ENCODE results near the gene ATOSA. TPM values are rescaled to one million over a fixed set of nuclear protein-coding genes. Genes with fewer than 3 reads are reported as not detected.

Gene ATOSA
- total RNA-seq, 1 donor from 2014 or later, result 44.3 TPM

DNA sequence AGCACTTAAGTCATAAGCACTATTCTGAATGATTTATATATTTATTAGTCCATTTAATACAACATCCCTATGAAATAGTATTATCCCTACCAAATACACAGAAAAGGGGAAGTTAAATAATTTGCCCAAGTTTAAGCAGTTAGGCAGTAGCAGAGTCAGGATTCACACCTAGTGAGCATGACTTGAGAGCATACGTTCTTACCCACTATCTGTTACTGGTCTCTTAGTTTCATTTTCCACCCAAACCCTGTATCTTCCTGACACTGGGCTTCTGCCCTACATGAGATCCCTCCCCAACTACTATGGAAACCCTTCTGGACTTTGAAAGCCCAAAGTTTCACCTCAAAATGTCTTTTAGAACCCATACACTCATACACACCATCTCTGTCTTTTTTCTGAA lies 4.4 kb upstream of the ATOSA start:
- no peak for DNase-seq

DNA sequence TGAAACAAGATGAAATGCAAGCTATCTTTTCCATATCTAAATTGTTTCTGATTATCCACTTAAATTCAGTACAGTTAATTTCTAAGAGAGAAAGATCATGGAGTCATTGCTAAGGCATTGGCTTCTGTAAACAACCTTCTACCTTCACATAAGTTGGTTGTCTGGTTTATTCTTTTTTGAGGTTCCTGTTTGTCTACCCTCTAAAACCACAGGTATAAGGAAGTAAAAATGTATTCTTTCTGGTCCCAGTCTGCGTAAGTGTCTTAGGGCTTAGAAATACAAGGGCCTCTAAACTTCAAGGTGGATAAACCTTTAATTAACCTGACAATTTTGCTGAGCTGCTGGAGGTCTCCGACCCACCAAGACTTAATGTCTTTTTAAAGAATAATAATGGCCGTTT lies 3.6 kb upstream of the ATOSA start:
- DNase-seq, result no peak

GRCh38 chr15:52682200-52682599 lies 3.0 kb upstream of the ATOSA start:
- no peak for DNase-seq

GRCh38 chr15:52681441-52681840 lies 2.3 kb upstream of the ATOSA start:
- DNase-seq, result no peak

- peak; percentile 20 for DNase-seq
Observed at GRCh38 chr15:52680761-52681160, 1.6 kb upstream of the ATOSA start.

- peak; percentile 47 for DNase-seq
Observed at GRCh38 chr15:52680041-52680391, 828 bp upstream of the ATOSA start.

DNA sequence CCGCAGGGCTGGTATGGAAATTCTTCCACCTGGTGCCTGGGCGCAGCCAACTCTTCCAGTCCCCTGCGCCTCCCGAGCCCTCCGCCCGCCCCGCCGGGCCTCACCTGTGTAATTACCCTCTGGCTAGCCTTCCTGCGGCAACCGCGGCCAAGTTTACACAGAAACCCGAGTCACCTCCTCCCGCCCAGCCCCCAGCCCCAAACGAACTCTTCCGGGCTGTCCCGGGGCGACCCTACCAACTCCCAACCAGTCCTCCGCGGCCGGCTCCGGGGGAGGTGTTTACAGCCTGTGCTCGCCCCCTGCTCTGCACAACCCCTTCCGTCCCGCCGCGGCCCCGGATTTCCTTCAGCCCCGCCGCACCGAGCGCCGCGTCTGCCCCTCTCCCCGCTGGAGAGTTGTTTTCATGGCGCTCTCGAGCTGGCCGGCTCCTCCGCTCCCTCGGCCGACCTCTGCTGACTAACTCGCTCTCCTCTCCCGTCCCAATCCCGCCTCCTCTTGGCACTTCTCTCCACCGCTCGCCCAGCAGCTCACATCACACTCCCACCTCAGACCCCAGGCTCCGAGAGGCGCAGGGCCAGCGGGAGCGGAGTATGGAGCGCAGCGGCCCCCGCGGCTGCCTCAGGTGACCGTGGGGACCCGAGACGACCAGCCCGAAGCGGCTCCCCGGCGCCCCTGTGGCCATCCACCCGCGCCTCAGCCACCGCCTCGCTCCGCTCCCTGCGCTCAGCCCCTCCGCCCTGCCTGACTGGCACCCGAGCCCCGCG lies 538 bp downstream of the ATOSA start:
- peak; percentile 80 for DNase-seq

- DNase-seq, result peak; percentile 84
Observed at GRCh38 chr15:52677593-52678467, 1.4 kb downstream of the ATOSA start.

DNA sequence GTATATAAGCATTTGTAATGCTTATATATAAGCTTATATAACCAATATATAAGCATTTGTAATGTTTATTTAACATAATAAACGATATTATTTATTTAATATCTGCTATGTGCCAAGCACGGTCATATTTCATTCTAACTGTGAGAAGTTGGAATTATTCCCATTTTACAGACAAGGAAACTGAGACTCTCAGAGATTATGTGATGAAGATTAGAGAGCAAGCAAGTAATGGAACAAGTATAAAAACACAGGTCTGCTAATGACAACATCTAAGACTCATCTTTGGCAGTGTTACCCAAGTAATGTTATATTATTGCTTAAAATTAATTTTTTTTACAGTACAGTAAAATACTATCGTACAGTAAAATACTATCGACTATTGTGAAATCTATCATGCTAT lies 4.4 kb downstream of the ATOSA start:
- DNase-seq, result no peak

DNA sequence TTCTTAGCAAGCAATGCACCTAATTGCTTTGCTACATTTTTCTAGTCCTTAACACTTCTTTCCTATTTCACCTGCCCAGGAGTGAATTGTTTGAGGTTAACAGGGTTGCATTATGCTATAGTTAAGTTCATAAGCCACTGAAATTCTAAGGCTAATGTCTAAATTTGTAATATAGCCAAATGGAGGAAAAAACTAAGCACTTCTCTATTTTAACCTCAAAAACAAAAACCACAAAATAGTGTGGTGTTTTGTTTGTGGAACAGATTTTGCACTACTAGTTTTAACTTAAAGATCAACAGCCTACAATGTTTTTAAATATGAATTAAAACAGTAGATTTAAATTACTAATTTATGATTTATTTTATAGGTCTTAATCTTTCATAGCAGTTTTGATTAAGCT lies 5.5 kb downstream of the ATOSA start:
- no peak for DNase-seq

- no peak for DNase-seq
Observed at GRCh38 chr15:52673312-52673711, 5.9 kb downstream of the ATOSA start.

- no peak for DNase-seq
Observed at GRCh38 chr15:52672661-52673060, 6.5 kb downstream of the ATOSA start.

DNA sequence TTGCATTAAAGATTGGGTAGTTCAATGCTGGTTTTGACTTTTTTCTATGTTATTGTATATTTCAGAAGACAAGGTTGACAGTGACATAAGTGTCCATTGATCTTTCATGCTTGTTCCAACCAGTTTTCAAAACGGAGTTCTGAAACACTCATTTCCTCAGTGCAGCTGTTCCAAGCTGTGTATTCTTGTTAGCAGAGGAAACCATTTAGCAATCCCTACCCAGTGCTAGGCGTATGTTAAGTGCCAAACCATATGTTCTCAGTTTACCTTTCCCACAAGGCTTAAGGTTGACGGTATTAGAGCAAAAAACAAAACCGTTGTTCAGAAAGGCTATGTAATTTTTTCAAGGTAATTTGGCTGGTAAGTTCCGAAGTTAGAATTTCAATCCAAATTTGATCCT lies 9.1 kb downstream of the ATOSA start:
- DNase-seq, result no peak

DNA sequence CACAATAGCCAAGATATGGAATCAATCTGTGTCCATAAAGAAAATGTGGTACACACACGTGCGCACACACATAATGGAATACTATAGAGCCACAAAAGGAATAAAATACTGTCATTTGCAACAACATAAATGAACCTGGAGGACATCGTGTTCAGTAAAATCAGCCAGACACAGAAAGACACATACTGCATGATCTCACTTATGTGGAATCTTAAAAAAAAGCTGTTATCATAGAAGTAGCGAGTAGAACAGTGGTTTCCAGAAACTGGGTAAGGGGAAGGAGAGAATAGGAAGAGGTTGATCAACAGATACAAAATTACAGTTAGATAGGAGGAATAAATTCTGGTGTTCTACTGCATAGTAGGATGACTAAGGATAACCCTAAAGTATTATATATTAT lies 11.1 kb downstream of the ATOSA start:
- DNase-seq, result no peak

DNA sequence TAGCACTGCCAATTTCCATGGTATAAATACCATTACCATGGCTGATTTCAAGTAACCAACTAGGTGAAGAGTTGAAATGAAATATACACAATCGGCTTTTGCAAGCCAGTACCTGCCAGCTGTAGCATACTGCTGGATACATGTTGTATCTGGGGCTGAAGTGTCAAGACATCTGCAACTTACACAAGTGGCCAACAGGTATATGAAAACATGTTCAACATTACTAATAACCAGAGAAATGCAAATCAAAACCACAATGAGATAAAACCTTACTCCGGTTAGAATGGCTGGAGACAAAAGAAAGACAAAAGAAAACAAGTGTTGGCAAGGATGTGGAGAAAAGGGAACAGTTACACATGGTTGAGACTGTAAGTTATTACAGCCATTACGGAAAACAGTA lies 11.6 kb downstream of the ATOSA start:
- no peak for DNase-seq

GRCh38 chr15:52663536-52664294 lies 15.5 kb downstream of the ATOSA start:
- no peak for DNase-seq

- no peak for DNase-seq
Observed at GRCh38 chr15:52661909-52662308, 17.3 kb downstream of the ATOSA start.

GRCh38 chr15:52660192-52660591 lies 19.0 kb downstream of the ATOSA start:
- DNase-seq, result no peak

DNA sequence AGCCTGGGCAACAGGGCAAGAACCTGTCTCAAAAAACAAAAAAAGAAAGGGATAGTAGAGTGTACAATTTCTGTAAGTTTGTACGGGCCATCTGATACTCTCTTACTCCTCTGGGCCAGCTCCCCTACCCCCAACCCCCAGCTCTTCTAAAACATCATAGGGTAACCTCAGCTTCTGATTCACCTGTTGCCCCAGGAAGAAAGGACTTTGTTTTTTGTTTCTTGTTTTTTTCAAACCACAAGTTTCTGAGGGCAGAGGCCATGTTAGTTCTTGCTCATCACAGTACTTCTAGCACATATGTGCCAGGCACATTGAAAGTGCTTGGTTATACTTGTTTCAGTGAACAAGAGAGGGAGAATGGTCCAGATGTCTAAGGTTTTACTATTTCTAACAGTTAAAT lies 20.2 kb downstream of the ATOSA start:
- DNase-seq, result no peak

DNA sequence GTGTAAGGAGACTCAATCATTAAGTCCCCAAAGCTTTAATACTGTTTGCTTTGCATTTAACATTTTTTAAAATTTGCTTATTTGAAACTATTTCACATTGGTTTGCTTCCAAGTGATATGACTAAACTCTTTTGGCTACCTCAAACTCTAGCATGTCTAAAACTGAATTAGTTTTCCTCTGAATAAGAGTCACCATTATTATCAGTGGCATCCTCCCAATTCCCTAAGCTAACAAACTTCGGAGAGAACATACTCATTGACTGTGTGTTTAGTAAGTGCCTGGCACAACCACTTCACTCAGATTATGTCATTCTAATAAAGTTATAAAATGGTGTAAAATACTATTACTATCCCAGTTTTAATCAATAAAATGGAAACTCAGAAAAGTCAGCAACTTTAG lies 21.9 kb downstream of the ATOSA start:
- DNase-seq, result no peak

DNA sequence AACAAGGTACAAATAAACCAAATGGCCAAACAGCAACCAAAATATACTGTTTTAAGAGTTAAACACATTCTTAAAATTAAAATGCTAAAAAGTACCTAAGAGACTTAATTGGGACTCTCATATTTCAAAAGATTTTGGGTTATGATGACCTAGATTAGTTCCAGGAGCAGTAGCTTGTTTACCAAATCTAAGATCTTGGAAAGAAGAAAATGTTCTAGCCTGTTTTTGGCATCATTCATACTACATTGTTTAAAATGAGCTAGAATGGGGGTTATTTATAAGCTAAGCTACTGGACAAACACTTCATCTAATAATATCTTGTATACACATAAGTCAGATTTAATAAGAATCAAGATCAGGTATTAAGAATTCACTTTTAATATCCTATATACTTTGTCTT lies 22.8 kb downstream of the ATOSA start:
- no peak for DNase-seq

DNA sequence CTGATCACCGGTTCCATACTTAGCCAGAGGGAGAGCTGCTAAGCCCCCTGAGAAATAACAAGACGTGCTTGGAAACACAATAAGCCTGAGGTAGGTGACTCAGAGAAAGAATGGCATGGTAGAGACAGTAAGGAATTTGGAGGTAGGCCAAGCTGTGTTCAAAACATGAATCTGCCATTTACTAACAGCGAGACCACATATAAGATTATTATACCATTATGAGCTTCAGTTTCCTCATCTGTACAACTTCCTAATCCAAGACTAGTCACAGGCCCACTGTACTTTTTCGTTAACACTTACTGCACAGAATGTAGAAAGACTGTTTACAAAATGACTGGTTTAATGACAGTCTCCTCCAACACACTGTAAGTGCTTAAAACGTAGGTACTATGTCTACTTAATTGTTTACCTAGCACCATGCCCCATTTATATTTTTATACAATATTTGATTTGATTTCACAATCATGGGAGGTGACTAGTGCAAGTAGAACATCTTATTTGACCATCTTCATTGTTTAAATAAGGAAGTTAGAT lies 25.7 kb downstream of the ATOSA start:
- no peak for DNase-seq

GRCh38 chr15:52652984-52653383 lies 26.2 kb downstream of the ATOSA start:
- DNase-seq, result no peak

All from tongue (tissue), 2 donors.